Astrocyte (in vitro differentiated cells and primary cell): Measurements from ENCODE around the gene CACNA1E. TPM values are rescaled to one million over a fixed set of nuclear protein-coding genes. Genes with fewer than 3 reads are reported as not detected.

Experiments used
- DNase-seq: peaks from one replicate; pipeline ENCODE4 v3.0.0-alpha.2; 2010; ENCODE audit warnings: low read depth
- FAIRE-seq: peaks from 2 replicates; lab custom pipeline; 2011; peaks lifted over from hg19 to GRCh38; lab: Jason Lieb, UNC
- H2AFZ ChIP-seq: 2 replicates; pipeline ENCODE4 v1.6.0; 2012; ENCODE audit warnings: low read depth, low read length, inconsistent platforms
- H3K27ac ChIP-seq: 2 replicates; pipeline ENCODE4 v1.5.1; 2011; ENCODE audit warnings: low read depth, low read length, inconsistent platforms
- H3K27me3 ChIP-seq: 2 replicates; pipeline ENCODE4 v1.6.0; 2011; ENCODE audit warnings: low read length, inconsistent platforms; ENCODE audit not compliant: insufficient read depth
- H3K36me3 ChIP-seq: 2 replicates; pipeline ENCODE4 v1.5.1; 2011; ENCODE audit warnings: low read length, inconsistent platforms; ENCODE audit not compliant: insufficient read depth
- H3K4me1 ChIP-seq: 2 replicates; pipeline ENCODE4 v1.5.1; 2011; ENCODE audit warnings: low read length, inconsistent platforms; ENCODE audit not compliant: insufficient read depth
- H3K4me2 ChIP-seq: 2 replicates; pipeline ENCODE4 v1.6.0; 2012; ENCODE audit warnings: low read length, inconsistent platforms
- H3K4me3 ChIP-seq: 2 replicates; pipeline ENCODE4 v1.5.1; 2011; ENCODE audit warnings: low read depth, mild to moderate bottlenecking, low read length, inconsistent platforms; ENCODE audit not compliant: insufficient read depth
- H3K79me2 ChIP-seq: 2 replicates; pipeline ENCODE4 v1.6.0; 2012; ENCODE audit warnings: mild to moderate bottlenecking, low read length, inconsistent platforms; ENCODE audit not compliant: insufficient read depth
- H3K9ac ChIP-seq: 2 replicates; pipeline ENCODE4 v1.6.0; 2012; ENCODE audit warnings: mild to moderate bottlenecking, low read length, inconsistent platforms
- H3K9me3 ChIP-seq: 2 replicates; pipeline ENCODE4 v1.5.1; 2012; ENCODE audit warnings: low read depth, mild to moderate bottlenecking, low read length, inconsistent platforms; ENCODE audit not compliant: insufficient read depth
- H4K20me1 ChIP-seq: 2 replicates; pipeline ENCODE4 v1.6.0; 2012; ENCODE audit warnings: low read length, inconsistent platforms; ENCODE audit not compliant: insufficient read depth
- H3K27ac Mint-ChIP-seq: one replicate; pipeline ENCODE4 v1.8.0; 2021; ENCODE audit warnings: mild to moderate bottlenecking, mixed read lengths; ENCODE audit not compliant: unreplicated experiment
- H3K27me3 Mint-ChIP-seq: one replicate; pipeline ENCODE4 v1.8.0; 2021; ENCODE audit warnings: low read depth, mixed read lengths; ENCODE audit not compliant: unreplicated experiment
- H3K36me3 Mint-ChIP-seq: one replicate; pipeline ENCODE4 v1.8.0; 2021; ENCODE audit warnings: low read depth, mixed read lengths; ENCODE audit not compliant: unreplicated experiment
- H3K4me1 Mint-ChIP-seq: one replicate; pipeline ENCODE4 v1.8.0; 2021; ENCODE audit warnings: low read depth, mixed read lengths; ENCODE audit not compliant: unreplicated experiment
- H3K4me3 Mint-ChIP-seq: one replicate; pipeline ENCODE4 v1.8.0; 2021; ENCODE audit warnings: mild to moderate bottlenecking, moderate library complexity, mixed read lengths; ENCODE audit not compliant: unreplicated experiment
- H3K9me3 Mint-ChIP-seq: one replicate; pipeline ENCODE4 v1.8.0; 2021; ENCODE audit warnings: mild to moderate bottlenecking, mixed read lengths; ENCODE audit not compliant: unreplicated experiment
- CTCF ChIP-seq: IDR thresholded peaks from 2 replicates; pipeline ENCODE4 v1.5.1; 2011; ENCODE audit warnings: low read depth, mild to moderate bottlenecking, inconsistent platforms, low read length, moderate library complexity; ENCODE audit not compliant: insufficient read depth
- EZH2 ChIP-seq: IDR thresholded peaks from 2 replicates; pipeline ENCODE4 v1.6.1; 2012; ENCODE audit warnings: mild to moderate bottlenecking, low read length, inconsistent platforms; ENCODE audit not compliant: insufficient read depth
- total RNA-seq: library from RNA; stranded (reverse); gene quantifications from 2 replicates; pipeline ENCODE4 v1.2.1, GENCODE V29; 2021

CACNA1E gene
- total RNA-seq, 1 donor from 2014 or later = 0.07 TPM

GRCh38 chr1:181769846-181770245, 286.5 kb downstream of the CACNA1E start:
- TF ChIP-seq EZH2 = no peak
- no peak for TF ChIP-seq CTCF
- Mint-ChIP-seq H3K27ac (no peak overlapping the region), H3K36me3 (no peaks in the 10 kb centered on the region), H3K9me3 (no peaks in the 10 kb centered on the region), H3K27me3 (peaks cover 3% of the 10 kb centered on the region), H3K4me3 (no peak overlapping the region), H3K4me1 (peaks cover 21% of the 10 kb centered on the region)
- no peak overlapping the region for H3K9ac ChIP-seq
- DNase-seq (no peak), FAIRE-seq (no peak)
- H3K27me3 ChIP-seq = no peaks in the 10 kb centered on the region
- H2AFZ ChIP-seq = no peak overlapping the region
- H3K4me1 ChIP-seq = no peaks in the 10 kb centered on the region
- no peaks in the 10 kb centered on the region for H3K9me3 ChIP-seq
- no peaks in the 10 kb centered on the region for H3K36me3 ChIP-seq
- no peaks in the 10 kb centered on the region for H4K20me1 ChIP-seq
- no peaks in the 10 kb centered on the region for H3K79me2 ChIP-seq
- no peak overlapping the region for H3K4me3 ChIP-seq
- no peak overlapping the region for H3K27ac ChIP-seq
- no peak overlapping the region for H3K4me2 ChIP-seq

- H3K4me3 ChIP-seq = no peak overlapping the region
- peaks cover 4% of the 10 kb centered on the region for H3K4me1 ChIP-seq
- H3K79me2 ChIP-seq = no peaks in the 10 kb centered on the region
- H3K27ac ChIP-seq = no peak overlapping the region
- TF ChIP-seq CTCF (no peak), EZH2 (no peak)
- H3K36me3 ChIP-seq = no peaks in the 10 kb centered on the region
- no peak overlapping the region for H2AFZ ChIP-seq
- H3K4me2 ChIP-seq = no peak overlapping the region
- no peaks in the 10 kb centered on the region for H3K27me3 ChIP-seq
- Mint-ChIP-seq H3K27me3 (peaks cover 4% of the 10 kb centered on the region), H3K4me3 (no peak overlapping the region), H3K4me1 (peaks cover 23% of the 10 kb centered on the region), H3K27ac (no peak overlapping the region), H3K9me3 (no peaks in the 10 kb centered on the region), H3K36me3 (no peaks in the 10 kb centered on the region)
- no peaks in the 10 kb centered on the region for H4K20me1 ChIP-seq
- H3K9ac ChIP-seq = no peak overlapping the region
- no peaks in the 10 kb centered on the region for H3K9me3 ChIP-seq
- no peak for DNase-seq
- no peak for FAIRE-seq
Observed at GRCh38 chr1:181772714-181773113, 289.4 kb downstream of the CACNA1E start.

GRCh38 chr1:181776044-181776443, 292.7 kb downstream of the CACNA1E start:
- no peaks in the 10 kb centered on the region for H3K9me3 Mint-ChIP-seq
- no peak overlapping the region for H3K4me3 Mint-ChIP-seq
- H3K4me1 ChIP-seq = peaks cover 18% of the 10 kb centered on the region
- H3K27me3 ChIP-seq = no peaks in the 10 kb centered on the region
- H3K79me2 ChIP-seq = no peaks in the 10 kb centered on the region
- H4K20me1 ChIP-seq = no peaks in the 10 kb centered on the region
- no peak overlapping the region for H3K9ac ChIP-seq
- TF ChIP-seq CTCF (no peak), EZH2 (no peak)
- H3K4me2 ChIP-seq = no peak overlapping the region
- DNase-seq (no peak), FAIRE-seq (no peak)
- H3K4me3 ChIP-seq = no peak overlapping the region
- H3K27me3 Mint-ChIP-seq = peaks cover 4% of the 10 kb centered on the region
- H3K27ac ChIP-seq = no peak overlapping the region
- no peaks in the 10 kb centered on the region for H3K9me3 ChIP-seq
- peaks cover 23% of the 10 kb centered on the region for H3K4me1 Mint-ChIP-seq
- H3K27ac Mint-ChIP-seq = no peak overlapping the region
- H3K36me3 ChIP-seq = no peaks in the 10 kb centered on the region
- H3K36me3 Mint-ChIP-seq = no peaks in the 10 kb centered on the region
- H2AFZ ChIP-seq = no peak overlapping the region
